Panc1 (cell line): ENCODE results near the gene USP9Y. TPM values are rescaled to one million over a fixed set of nuclear protein-coding genes. Genes with fewer than 3 reads are reported as not detected.

Experiments used
- ATAC-seq: fragments of 200-7000 bp; cut with Tn5 transposase; 2 replicates; pipeline ENCODE4 v1.9.1; 2020; ENCODE audit warnings: mild to moderate bottlenecking, moderate library complexity
- BruUV-seq: library from RNA; stranded (reverse); fragments of 400-500 nt; replicated peaks from 2 replicates; lab custom pipeline; 2021; lab: Mats Ljungman, UMichigan
- CTCF ChIA-PET: fragments of 300-600 bp; sonication (Branson Sonifier 250); formaldehyde crosslinking; loops from one replicate; lab custom pipeline; 2022; ENCODE audit warnings: antibody characterized with exemption; lab: Charles Lee
- POLR2A ChIA-PET: fragments of 300-600 bp; sonication (Branson Sonifier 250); formaldehyde crosslinking; loops from one replicate; lab custom pipeline; 2022; ENCODE audit warnings: antibody characterized with exemption; lab: Charles Lee
- DNase-seq: peaks from one replicate; pipeline ENCODE4 v3.0.0-alpha.2; 2010; ENCODE audit warnings: low read depth, low spot score
- H3K27ac ChIP-seq: 2 replicates; pipeline ENCODE4 v1.5.1; 2011; ENCODE audit warnings: mild to moderate bottlenecking, low read length, inconsistent platforms
- H3K27me3 ChIP-seq: fragments of 200-500 bp; sonication (Bioruptor generic); 2 replicates; pipeline ENCODE4 v1.6.0; 2014; ENCODE audit warnings: low read length, inconsistent platforms; ENCODE audit not compliant: control insufficient read depth, insufficient read depth
- H3K36me3 ChIP-seq: fragments of 200-500 bp; sonication (Bioruptor generic); 2 replicates; pipeline ENCODE4 v1.5.1; 2014; ENCODE audit warnings: inconsistent platforms, mild to moderate bottlenecking, low read length, moderate library complexity; ENCODE audit not compliant: control insufficient read depth, insufficient read depth
- H3K4me1 ChIP-seq: 2 replicates; pipeline ENCODE4 v1.5.1; 2011; ENCODE audit warnings: inconsistent platforms, mild to moderate bottlenecking, low read length, moderate library complexity; ENCODE audit not compliant: control insufficient read depth, insufficient read depth
- H3K4me3 ChIP-seq, 2 experiments: 2 replicates each; pipeline ENCODE4 v1.5.1; 2011 to 2012; ENCODE audit warnings: low read depth in 2 of 2, low read length in 2 of 2, mild to moderate bottlenecking in 2 of 2, inconsistent platforms in 1 of 2, moderate library complexity in 1 of 2
- H3K9me3 ChIP-seq: fragments of 200-500 bp; sonication (Bioruptor generic); 2 replicates; pipeline ENCODE4 v1.5.1; 2014; ENCODE audit warnings: low read depth, mild to moderate bottlenecking, inconsistent platforms, low read length, moderate library complexity; ENCODE audit not compliant: control insufficient read depth, insufficient read depth
- POLR2AphosphoS5 ChIP-seq: IDR thresholded peaks from 2 replicates; pipeline ENCODE4 v1.6.1; 2012; ENCODE audit warnings: mild to moderate bottlenecking, low read depth, low read length, moderate library complexity
- SIN3A ChIP-seq: IDR thresholded peaks from 2 replicates; pipeline ENCODE4 v1.6.1; 2012; ENCODE audit warnings: low read depth, mild to moderate bottlenecking, low read length, moderate library complexity, borderline replicate concordance; ENCODE audit not compliant: insufficient read depth
- TCF7L2 ChIP-seq: IDR thresholded peaks from 2 replicates; pipeline ENCODE4 v1.6.1; 2011; ENCODE audit warnings: mild to moderate bottlenecking, low read depth, low read length, inconsistent platforms
- in situ Hi-C: cut with HindIII; loops from 2 replicates; pipeline ENCODE4 v1.10.0; 2016; ENCODE audit warnings: low sequenced_read_pairs, low pct_unique_long_range_greater_than_20kb
- intact Hi-C: fragments of 100-400 bp; cut with micrococcal nuclease; formaldehyde crosslinking; loops from one replicate; pipeline ENCODE4 v1.10.0; 2022; ENCODE audit not compliant: unreplicated experiment
- total RNA-seq: library from RNA; stranded (reverse); gene quantifications from one replicate; pipeline ENCODE4 v1.2.1, GENCODE V29; 2021; ENCODE audit not compliant: unreplicated experiment
- TF ChIP-seq, protein P1 (sequence below), 2 experiments: IDR thresholded peaks; 2 replicates each; pipeline ENCODE4 v1.6.1; 2011 to 2012; ENCODE audit warnings: low read depth in 2 of 2, control low read depth in 1 of 2, low read length in 1 of 2, mild to moderate bottlenecking in 1 of 2, moderate library complexity in 1 of 2; ENCODE audit not compliant: insufficient read depth in 1 of 2
- TF ChIP-seq, protein P2 (sequence below): fragments of 450-650 bp; IDR thresholded peaks from 2 replicates; pipeline ENCODE4 v1.5.1; 2017; ENCODE audit warnings: mild to moderate bottlenecking

Gene USP9Y
- total RNA-seq, 1 experiment from 2014 or later = 0.05 TPM

DNA sequence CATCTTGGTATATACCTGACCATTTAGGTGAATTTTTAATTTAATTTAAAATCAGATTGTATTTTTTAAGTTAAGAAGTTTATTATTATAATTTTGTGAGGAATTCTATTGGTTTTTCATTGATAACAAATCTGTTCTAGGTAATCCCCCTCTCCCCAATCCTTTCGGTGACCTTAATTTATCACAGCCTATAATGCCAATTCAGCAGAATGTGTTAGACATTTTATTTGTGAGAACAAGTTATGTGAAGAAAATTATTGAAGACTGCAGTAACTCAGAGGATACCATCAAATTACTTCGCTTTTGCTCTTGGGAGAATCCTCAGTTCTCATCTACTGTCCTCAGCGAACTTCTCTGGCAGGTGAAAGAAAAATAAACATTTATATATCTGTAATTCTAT is 145.8 kb downstream of the USP9Y start:
- Histone ChIP-seq H3K27me3 (no peaks in the 10 kb centered on the region), H3K4me3 (no peak overlapping the region), H3K9me3 (no peaks in the 10 kb centered on the region), H3K27ac (no peak overlapping the region), H3K4me1 (no peaks in the 10 kb centered on the region), H3K36me3 (no peaks in the 10 kb centered on the region)
- DNase-seq = no peak
- intact Hi-C loops (no loop called here), in situ Hi-C loops (no loop called here)
- no TSS peak for BruUV-seq
- TF ChIP-seq, protein P1, sequence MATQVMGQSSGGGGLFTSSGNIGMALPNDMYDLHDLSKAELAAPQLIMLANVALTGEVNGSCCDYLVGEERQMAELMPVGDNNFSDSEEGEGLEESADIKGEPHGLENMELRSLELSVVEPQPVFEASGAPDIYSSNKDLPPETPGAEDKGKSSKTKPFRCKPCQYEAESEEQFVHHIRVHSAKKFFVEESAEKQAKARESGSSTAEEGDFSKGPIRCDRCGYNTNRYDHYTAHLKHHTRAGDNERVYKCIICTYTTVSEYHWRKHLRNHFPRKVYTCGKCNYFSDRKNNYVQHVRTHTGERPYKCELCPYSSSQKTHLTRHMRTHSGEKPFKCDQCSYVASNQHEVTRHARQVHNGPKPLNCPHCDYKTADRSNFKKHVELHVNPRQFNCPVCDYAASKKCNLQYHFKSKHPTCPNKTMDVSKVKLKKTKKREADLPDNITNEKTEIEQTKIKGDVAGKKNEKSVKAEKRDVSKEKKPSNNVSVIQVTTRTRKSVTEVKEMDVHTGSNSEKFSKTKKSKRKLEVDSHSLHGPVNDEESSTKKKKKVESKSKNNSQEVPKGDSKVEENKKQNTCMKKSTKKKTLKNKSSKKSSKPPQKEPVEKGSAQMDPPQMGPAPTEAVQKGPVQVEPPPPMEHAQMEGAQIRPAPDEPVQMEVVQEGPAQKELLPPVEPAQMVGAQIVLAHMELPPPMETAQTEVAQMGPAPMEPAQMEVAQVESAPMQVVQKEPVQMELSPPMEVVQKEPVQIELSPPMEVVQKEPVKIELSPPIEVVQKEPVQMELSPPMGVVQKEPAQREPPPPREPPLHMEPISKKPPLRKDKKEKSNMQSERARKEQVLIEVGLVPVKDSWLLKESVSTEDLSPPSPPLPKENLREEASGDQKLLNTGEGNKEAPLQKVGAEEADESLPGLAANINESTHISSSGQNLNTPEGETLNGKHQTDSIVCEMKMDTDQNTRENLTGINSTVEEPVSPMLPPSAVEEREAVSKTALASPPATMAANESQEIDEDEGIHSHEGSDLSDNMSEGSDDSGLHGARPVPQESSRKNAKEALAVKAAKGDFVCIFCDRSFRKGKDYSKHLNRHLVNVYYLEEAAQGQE (IDR thresholded peaks at IDR 0.05; ENCODE audit: insufficient read depth in 1 of 2, low read depth in 2 of 2, low read length in 1 of 2) = no peak
- TF ChIP-seq TCF7L2 (no peak), POLR2AphosphoS5 (no peak), SIN3A (no peak)
- TF ChIP-seq, protein P2, sequence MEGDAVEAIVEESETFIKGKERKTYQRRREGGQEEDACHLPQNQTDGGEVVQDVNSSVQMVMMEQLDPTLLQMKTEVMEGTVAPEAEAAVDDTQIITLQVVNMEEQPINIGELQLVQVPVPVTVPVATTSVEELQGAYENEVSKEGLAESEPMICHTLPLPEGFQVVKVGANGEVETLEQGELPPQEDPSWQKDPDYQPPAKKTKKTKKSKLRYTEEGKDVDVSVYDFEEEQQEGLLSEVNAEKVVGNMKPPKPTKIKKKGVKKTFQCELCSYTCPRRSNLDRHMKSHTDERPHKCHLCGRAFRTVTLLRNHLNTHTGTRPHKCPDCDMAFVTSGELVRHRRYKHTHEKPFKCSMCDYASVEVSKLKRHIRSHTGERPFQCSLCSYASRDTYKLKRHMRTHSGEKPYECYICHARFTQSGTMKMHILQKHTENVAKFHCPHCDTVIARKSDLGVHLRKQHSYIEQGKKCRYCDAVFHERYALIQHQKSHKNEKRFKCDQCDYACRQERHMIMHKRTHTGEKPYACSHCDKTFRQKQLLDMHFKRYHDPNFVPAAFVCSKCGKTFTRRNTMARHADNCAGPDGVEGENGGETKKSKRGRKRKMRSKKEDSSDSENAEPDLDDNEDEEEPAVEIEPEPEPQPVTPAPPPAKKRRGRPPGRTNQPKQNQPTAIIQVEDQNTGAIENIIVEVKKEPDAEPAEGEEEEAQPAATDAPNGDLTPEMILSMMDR = no peak
- ChIA-PET CTCF (no interaction called here), POLR2A (no interaction called here)
- ATAC-seq = no peak

DNA sequence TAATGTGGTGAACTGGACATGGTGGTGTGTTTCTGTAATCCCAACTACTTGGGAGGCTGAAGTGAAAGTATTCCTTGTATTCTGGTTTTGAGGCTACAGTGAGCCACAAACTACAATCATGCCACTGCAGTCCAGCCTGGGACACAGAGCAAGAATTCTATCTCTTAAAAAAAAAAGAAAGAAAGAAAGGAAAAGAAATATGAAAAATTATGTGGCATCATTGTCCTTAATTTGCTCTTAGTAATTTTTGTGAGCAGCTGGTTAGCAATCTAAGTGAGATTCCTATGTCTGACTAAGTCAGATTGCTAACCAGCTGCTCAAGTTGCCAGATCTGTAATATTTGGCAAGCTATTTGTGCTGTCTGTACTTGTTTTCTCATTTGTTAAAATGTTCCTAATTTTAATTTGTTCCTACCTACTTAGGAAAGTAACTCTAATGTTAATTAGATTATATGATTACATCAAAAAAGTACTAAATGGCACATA is 154.8 kb downstream of the USP9Y start:
- ATAC-seq (no peak), DNase-seq (no peak)
- Histone ChIP-seq H3K27ac (no peak overlapping the region), H3K4me3 (no peak overlapping the region), H3K36me3 (no peaks in the 10 kb centered on the region), H3K27me3 (no peaks in the 10 kb centered on the region), H3K9me3 (no peaks in the 10 kb centered on the region), H3K4me1 (no peaks in the 10 kb centered on the region)
- BruUV-seq = no TSS peak
- CTCF ChIA-PET = no interaction called here
- TF ChIP-seq SIN3A = no peak
- TF ChIP-seq, protein P2 = no peak
- TF ChIP-seq, protein P1 (IDR thresholded peaks at IDR 0.05; ENCODE audit: insufficient read depth in 1 of 2, low read depth in 2 of 2, low read length in 1 of 2) = no peak
- TF ChIP-seq POLR2AphosphoS5 = no peak
- no peak for TF ChIP-seq TCF7L2
- in situ Hi-C loops = no loop called here
- POLR2A ChIA-PET = no interaction called here
- intact Hi-C loops = no loop called here
